ENCODE results near the gene CORO6. TPM values are rescaled to one million over a fixed set of nuclear protein-coding genes. Genes with fewer than 3 reads are reported as not detected.

Gene CORO6
- total RNA-seq, 1 experiment from 2014 or later, result 2.3 TPM

DNA sequence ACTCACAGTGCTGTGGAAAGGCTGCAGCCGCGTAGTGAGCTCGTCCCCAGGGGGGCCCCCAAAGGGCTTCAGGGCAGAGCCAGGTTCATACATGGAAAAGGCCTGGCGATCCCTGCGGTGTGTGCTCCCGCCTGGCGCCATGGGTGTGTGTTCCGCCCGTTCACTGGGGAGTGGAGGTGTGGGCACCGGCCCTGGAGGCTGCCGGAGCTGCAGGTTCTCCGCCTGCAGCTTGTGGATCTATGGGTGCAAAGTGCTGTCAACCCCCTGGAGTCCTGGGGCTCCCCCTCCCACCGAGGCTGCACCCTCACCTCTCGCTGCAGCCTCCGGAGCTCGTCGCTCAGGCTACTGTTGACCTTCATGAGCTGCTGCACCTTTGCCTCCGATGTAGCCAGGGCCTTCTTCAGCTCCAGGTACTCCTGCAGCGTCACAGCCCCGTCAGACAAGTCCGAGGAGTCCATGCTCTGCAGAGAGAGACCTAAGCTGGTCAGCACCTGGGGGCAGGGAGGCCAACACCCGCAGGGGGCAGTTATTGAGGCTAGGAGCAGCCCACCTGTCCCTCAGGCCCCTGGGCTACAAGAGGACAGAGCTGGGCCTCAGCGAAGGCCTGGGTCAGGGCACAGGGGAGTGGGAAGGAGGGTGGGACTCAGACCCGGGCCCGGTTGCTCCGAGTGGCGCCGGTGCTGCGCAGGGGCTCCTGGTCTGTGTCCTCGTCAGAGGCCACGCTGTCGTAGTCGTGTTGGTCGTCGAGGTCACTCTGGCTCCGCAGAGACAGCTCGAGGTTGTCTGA, 46.3 kb downstream of the CORO6 start:
- no peaks in the 10 kb centered on the region for H3K79me1 ChIP-seq (ENCODE audit: insufficient read depth, low read depth, low read length, poor library complexity, severe bottlenecking)
- H3K9ac ChIP-seq (ENCODE audit: extremely low read depth, insufficient read length, low read length), result no peak overlapping the region
- H3K56ac ChIP-seq (ENCODE audit: insufficient read length, low read depth, low read length), result no peak overlapping the region
- no peak for DNase-seq
- no peaks in the 10 kb centered on the region for H3K4me1 ChIP-seq (ENCODE audit: insufficient read depth, low read length)
- H4K8ac ChIP-seq (replicated peaks; ENCODE audit: insufficient read length, low read depth, low read length), result no peak overlapping the region
- Mint-ChIP-seq H3K36me3 (ENCODE audit: insufficient read depth in 1 of 3, low read depth in 3 of 3) (peaks cover 19 to 63% (median 47%) of the 10 kb centered on the region in 3 experiments), H3K9me3 (no peaks in the 10 kb centered on the region), H3K27me3 (ENCODE audit: low read depth) (peaks cover 3% of the 10 kb centered on the region; the same call in 1 of the 2 replicates), H3K4me3 (no peak overlapping the region; a peak in 1 of 5 replicates), H3K27ac (no peak overlapping the region), H3K4me1 (peaks cover 2 to 13% of the 10 kb centered on the region in 2 experiments)
- H2BK120ac ChIP-seq (ENCODE audit: low read depth, low read length, poor library complexity, severe bottlenecking), result no peak overlapping the region
- no peak overlapping the region for H2BK5ac ChIP-seq (ENCODE audit: insufficient read length, low read length)
- no CpG with 5 or more reads among the region's 37 CpGs for WGBS (ENCODE audit: extremely low coverage, insufficient read length, low lambda C conversion rate)
- no peaks in the 10 kb centered on the region for H3K27me3 ChIP-seq (ENCODE audit: insufficient read depth, low read length)
- no peak overlapping the region for H3K23ac ChIP-seq (ENCODE audit: insufficient read length, low read depth, low read length)
- H4K5ac ChIP-seq (ENCODE audit: insufficient read length, low read depth, low read length), result no peak overlapping the region
- no peaks in the 10 kb centered on the region for H3K9me3 ChIP-seq (ENCODE audit: control insufficient read depth, low read depth, low read length)
- no peak overlapping the region for H2BK12ac ChIP-seq (ENCODE audit: insufficient read length, low read depth, low read length)
- H2AFZ ChIP-seq (ENCODE audit: low read length), result no peak overlapping the region
- H3T11ph ChIP-seq (ENCODE audit: low read length), result no peak overlapping the region
- H4K20me1 ChIP-seq (ENCODE audit: control insufficient read depth, insufficient read depth, insufficient read length), result peaks cover 2% of the 10 kb centered on the region
- H3K23me2 ChIP-seq (ENCODE audit: insufficient read length, low read depth, low read length, poor library complexity, severe bottlenecking), result peaks cover 2% of the 10 kb centered on the region
- H2BK20ac ChIP-seq (ENCODE audit: low read depth, low read length, poor library complexity, severe bottlenecking), result no peak overlapping the region
- H3K18ac ChIP-seq (ENCODE audit: insufficient read length, low read depth, low read length), result no peak overlapping the region
- H3K79me2 ChIP-seq (ENCODE audit: insufficient read depth, low read length), result no peaks in the 10 kb centered on the region
- no peak overlapping the region for H2BK15ac ChIP-seq (ENCODE audit: low read depth, low read length)
- no peak overlapping the region for H3K27ac ChIP-seq (ENCODE audit: insufficient read length, low read depth, low read length)
- H3K4me2 ChIP-seq (ENCODE audit: insufficient read depth, insufficient read length, low read length), result no peak overlapping the region
- no peak overlapping the region for H4K91ac ChIP-seq (ENCODE audit: insufficient read length, low read depth, low read length)
- H3K14ac ChIP-seq (ENCODE audit: insufficient read depth, low read length), result no peak overlapping the region
- no peak overlapping the region for H2AK5ac ChIP-seq (ENCODE audit: insufficient read length, low read length)
- TF ChIP-seq, protein P1, sequence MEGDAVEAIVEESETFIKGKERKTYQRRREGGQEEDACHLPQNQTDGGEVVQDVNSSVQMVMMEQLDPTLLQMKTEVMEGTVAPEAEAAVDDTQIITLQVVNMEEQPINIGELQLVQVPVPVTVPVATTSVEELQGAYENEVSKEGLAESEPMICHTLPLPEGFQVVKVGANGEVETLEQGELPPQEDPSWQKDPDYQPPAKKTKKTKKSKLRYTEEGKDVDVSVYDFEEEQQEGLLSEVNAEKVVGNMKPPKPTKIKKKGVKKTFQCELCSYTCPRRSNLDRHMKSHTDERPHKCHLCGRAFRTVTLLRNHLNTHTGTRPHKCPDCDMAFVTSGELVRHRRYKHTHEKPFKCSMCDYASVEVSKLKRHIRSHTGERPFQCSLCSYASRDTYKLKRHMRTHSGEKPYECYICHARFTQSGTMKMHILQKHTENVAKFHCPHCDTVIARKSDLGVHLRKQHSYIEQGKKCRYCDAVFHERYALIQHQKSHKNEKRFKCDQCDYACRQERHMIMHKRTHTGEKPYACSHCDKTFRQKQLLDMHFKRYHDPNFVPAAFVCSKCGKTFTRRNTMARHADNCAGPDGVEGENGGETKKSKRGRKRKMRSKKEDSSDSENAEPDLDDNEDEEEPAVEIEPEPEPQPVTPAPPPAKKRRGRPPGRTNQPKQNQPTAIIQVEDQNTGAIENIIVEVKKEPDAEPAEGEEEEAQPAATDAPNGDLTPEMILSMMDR (conservative IDR thresholded peaks at IDR 0.05), result no peak
- no peak overlapping the region for H3K4ac ChIP-seq (ENCODE audit: low read depth, low read length)
